HG03175 (cell line): ENCODE data around the gene SERP1.
"Not testable (repeated sequence)": the region's sequence is repeated elsewhere in the genome, so short reads cannot be mapped to it uniquely, and the experiment has no call there.

Source experiments
- ATAC-seq: cut with Tn5 transposase; IDR thresholded peaks from one replicate; pipeline ENCODE4 v1.9.1; 2021; ENCODE audit warnings: mild to moderate bottlenecking, moderate library complexity; ENCODE audit not compliant: unreplicated experiment

SERP1 gene

GRCh38 chr3:150540297-150540696 lies 6.0 kb downstream of the SERP1 start:
- ATAC-seq = no peak

GRCh38 chr3:150538324-150539208 lies 7.7 kb downstream of the SERP1 start:
- ATAC-seq = no peak

- no peak for ATAC-seq
Observed at GRCh38 chr3:150535204-150535603, 11.1 kb downstream of the SERP1 start.

- no peak for ATAC-seq
Observed at GRCh38 chr3:150531775-150532174, 14.5 kb downstream of the SERP1 start.

GRCh38 chr3:150528354-150528797 lies 17.9 kb downstream of the SERP1 start:
- no peak for ATAC-seq

- ATAC-seq = no peak
Observed at GRCh38 chr3:150527464-150528255, 18.6 kb downstream of the SERP1 start.

GRCh38 chr3:150523538-150523937 lies 22.8 kb downstream of the SERP1 start:
- ATAC-seq = no peak

- ATAC-seq = no peak
Observed at GRCh38 chr3:150521463-150521862, 24.8 kb downstream of the SERP1 start.

- no peak for ATAC-seq
Observed at GRCh38 chr3:150520408-150520807, 25.9 kb downstream of the SERP1 start.

GRCh38 chr3:150519026-150519425 lies 27.3 kb downstream of the SERP1 start:
- no peak for ATAC-seq

GRCh38 chr3:150515210-150515609 lies 31.1 kb downstream of the SERP1 start:
- ATAC-seq = no peak

- ATAC-seq = no peak
Observed at GRCh38 chr3:150511122-150511821, 35.0 kb downstream of the SERP1 start.

GRCh38 chr3:150509780-150510179 lies 36.5 kb downstream of the SERP1 start:
- no peak for ATAC-seq

- no peak for ATAC-seq
Observed at GRCh38 chr3:150508401-150508800, 37.9 kb downstream of the SERP1 start.

GRCh38 chr3:150504483-150504882 lies 41.8 kb downstream of the SERP1 start:
- no peak for ATAC-seq

- no peak for ATAC-seq
Observed at GRCh38 chr3:150503402-150504099, 42.7 kb downstream of the SERP1 start.

- ATAC-seq = not testable (repeated sequence)
Observed at GRCh38 chr3:150500960-150501359, 45.3 kb downstream of the SERP1 start.

- ATAC-seq = no peak
Observed at GRCh38 chr3:150497956-150498355, 48.3 kb downstream of the SERP1 start.

- ATAC-seq = no peak
Observed at GRCh38 chr3:150495563-150496168, 50.6 kb downstream of the SERP1 start.

- no peak for ATAC-seq
Observed at GRCh38 chr3:150495149-150495548, 51.1 kb downstream of the SERP1 start.
